Measurements from ENCODE around the gene IGF2BP3.

IGF2BP3 gene

DNA sequence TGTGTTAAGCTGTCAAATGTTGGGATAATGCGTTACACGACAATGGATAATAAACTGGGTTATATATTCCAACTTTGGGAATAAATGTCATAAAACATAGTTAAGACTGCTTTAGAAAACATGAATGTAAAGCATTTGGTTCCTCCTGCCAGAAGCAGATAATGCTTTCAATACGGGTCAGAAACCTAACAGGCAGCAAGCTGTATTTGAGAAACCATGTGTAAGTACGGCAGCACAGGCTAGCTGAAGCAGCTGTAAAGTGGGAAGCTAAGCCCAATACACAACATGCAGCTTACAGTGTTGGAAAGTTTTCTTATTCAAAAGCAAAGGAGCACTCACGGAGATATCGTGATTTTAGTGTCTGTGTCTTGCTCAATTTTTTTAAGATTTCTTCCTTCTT is 124.7 kb downstream of the IGF2BP3 start:
- Histone ChIP-seq H3K4me3 (no peak overlapping the region), H3K9me3 (no peaks in the 10 kb centered on the region), H3K4me1 (peaks cover 33% of the 10 kb centered on the region), H3K27me3 (ENCODE audit: low read depth) (no peaks in the 10 kb centered on the region), H3K36me3 (replicated peaks) (peaks cover 56% of the 10 kb centered on the region)
- no peak for DNase-seq (ENCODE audit: low spot score in 2 of 2)
- in situ Hi-C loops (cut with MboI; ENCODE audit: low sequenced_read_pairs): no loop called here

DNA sequence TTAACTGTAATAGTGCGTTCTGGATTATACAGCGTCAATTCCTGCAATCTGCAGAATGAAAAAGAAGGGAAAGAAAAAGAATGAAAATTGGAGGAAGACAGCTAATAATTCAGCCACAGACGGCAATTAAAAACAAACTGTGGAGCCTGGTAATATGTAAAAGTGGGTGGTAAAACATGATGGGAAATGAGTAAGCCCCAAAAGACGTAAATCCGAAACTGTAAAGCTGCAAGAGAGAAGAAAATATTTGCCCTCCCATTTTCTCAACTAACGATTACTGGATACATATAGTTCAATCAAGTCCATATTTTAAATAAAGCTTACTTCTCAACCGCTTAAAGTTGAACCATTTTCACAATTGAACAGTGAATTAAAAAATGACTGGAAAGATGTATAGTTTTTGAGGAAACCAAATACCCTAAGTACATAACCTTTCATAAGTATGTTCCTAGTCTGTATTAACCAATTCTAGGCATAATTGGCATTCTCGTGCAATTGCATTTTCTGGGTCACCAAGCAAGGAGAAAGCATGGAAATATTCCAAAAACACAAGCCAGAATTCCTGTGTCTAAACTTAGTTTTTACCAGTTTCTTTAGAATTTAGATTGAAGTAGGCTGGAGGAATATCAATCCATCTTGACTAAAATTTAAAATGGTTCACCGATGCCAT is 126.3 kb downstream of the IGF2BP3 start:
- Histone ChIP-seq H3K4me3 (no peak overlapping the region), H3K27me3 (ENCODE audit: low read depth) (no peaks in the 10 kb centered on the region), H3K36me3 (replicated peaks) (peaks cover 70% of the 10 kb centered on the region), H3K9me3 (no peaks in the 10 kb centered on the region), H3K4me1 (peaks cover 16% of the 10 kb centered on the region)
- no peak for DNase-seq (ENCODE audit: low spot score in 2 of 2)
- in situ Hi-C loops (cut with MboI; ENCODE audit: low sequenced_read_pairs): no loop called here

DNA sequence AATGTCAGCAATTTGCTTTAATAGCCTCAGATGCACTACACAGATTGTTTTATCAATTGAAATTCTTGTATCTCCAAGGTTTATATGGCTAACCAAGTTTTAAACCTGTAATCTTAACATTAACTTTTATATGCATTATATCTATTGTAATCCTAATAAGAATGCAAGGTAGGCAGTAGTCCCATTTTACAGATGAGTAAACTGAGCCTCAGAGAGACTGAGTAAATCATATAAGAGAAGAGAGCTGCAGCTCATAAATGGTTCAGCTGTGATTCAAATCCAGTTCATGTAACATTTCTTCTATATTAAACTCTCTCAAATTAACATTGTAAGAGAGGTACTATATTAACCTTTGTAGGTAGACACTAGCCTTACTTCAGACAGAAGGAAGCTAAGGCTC is 127.2 kb downstream of the IGF2BP3 start:
- H3K4me3 ChIP-seq: no peak overlapping the region
- peaks cover 8% of the 10 kb centered on the region; the same call in 1 of the 2 replicates for H3K4me1 ChIP-seq
- in situ Hi-C loops (cut with MboI; ENCODE audit: low sequenced_read_pairs): no loop called here
- H3K9me3 ChIP-seq: no peaks in the 10 kb centered on the region
- H3K27me3 ChIP-seq (ENCODE audit: low read depth): no peaks in the 10 kb centered on the region
- no peak for DNase-seq (ENCODE audit: low spot score in 2 of 2)
- H3K36me3 ChIP-seq (replicated peaks): peaks cover 71% of the 10 kb centered on the region

DNA sequence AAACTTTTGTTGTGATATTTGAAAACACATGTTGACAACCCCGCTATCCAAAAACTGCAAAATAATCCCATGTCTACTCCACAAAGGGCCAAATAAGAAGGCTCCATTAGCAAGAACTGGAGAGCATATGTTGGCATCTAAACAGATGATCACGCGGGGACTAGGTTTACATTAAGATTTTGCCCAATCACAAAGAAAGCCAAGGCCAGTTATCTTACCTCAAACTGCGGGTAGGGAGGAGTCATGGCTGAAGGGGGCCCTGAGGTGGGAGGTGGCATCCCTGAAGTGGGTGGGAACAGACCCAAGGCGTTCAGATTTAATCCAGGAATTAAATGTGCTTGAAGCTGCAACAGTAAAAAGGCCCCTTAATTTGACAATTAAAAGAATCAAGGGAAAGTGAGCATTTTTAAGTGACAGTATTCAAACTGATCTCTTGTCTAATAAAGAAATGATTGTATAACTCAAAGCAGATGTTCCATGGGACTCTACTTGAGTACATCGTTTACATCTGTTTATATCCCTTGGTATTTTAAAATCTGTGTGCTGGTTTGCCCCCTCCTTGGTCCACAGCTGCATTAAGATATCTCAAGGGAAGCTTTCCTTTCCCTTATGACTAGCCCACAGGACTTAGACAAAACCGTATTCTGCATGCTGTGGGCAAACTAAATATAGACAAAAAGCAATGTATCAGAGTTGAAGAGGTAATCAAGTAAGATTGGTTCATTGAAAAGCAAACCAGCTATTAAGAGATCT is 128.3 kb downstream of the IGF2BP3 start:
- H3K36me3 ChIP-seq (replicated peaks): peaks cover 79% of the 10 kb centered on the region
- H3K27me3 ChIP-seq (ENCODE audit: low read depth): no peaks in the 10 kb centered on the region
- H3K4me1 ChIP-seq: no peaks in the 10 kb centered on the region
- H3K4me3 ChIP-seq: no peak overlapping the region
- in situ Hi-C loops (cut with MboI; ENCODE audit: low sequenced_read_pairs): no loop called here
- DNase-seq (ENCODE audit: low spot score in 2 of 2): no peak
- H3K9me3 ChIP-seq: no peaks in the 10 kb centered on the region

DNA sequence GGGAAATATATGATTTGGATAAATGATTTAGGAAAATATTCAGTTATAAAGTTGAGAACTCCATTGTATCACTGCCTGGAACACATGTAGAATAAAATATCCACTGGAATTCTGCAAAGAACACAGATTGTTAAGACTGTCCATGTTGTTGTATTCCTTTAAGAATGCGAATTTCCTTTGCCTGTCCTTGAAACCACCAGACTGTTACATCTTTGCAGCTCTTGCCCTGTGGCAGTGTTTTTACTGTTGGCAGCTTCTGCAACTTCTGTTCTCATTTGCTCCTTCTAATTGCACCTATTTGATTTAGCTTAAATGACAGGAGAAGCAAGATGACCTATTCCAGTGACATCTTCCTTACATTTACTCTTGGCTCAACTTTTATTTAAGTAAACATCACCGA is 131.4 kb downstream of the IGF2BP3 start:
- no peaks in the 10 kb centered on the region for H3K27me3 ChIP-seq (ENCODE audit: low read depth)
- DNase-seq (ENCODE audit: low spot score in 2 of 2): no peak
- peaks cover 57% of the 10 kb centered on the region for H3K36me3 ChIP-seq (replicated peaks)
- H3K9me3 ChIP-seq: no peaks in the 10 kb centered on the region
- in situ Hi-C loops (cut with MboI; ENCODE audit: low sequenced_read_pairs): no loop called here
- H3K4me1 ChIP-seq: peaks cover 8% of the 10 kb centered on the region
- H3K4me3 ChIP-seq: no peak overlapping the region

DNA sequence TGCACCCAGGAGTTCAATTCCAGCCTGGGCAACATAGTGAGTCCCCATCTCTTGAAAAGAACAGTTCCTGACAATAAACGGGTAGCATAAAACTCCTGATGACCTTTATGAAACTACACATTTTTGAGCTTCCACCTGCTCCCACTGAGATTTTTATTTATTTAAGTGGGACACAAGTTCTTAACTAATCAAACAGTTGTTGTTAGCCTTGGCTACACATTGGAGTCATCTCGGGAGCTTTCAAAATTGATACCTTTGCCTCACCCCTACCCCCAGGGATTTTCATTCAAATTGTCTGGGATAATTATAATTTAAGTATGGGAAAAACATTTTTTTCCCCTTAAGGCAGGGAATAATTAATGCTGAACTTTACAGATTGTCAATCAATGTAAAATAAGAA is 131.9 kb downstream of the IGF2BP3 start:
- Histone ChIP-seq H3K4me3 (no peak overlapping the region), H3K9me3 (no peaks in the 10 kb centered on the region), H3K27me3 (ENCODE audit: low read depth) (no peaks in the 10 kb centered on the region), H3K4me1 (peaks cover 8% of the 10 kb centered on the region), H3K36me3 (replicated peaks) (peaks cover 58% of the 10 kb centered on the region)
- no peak for DNase-seq (ENCODE audit: low spot score in 2 of 2)
- in situ Hi-C loops (cut with MboI; ENCODE audit: low sequenced_read_pairs): no loop called here

DNA sequence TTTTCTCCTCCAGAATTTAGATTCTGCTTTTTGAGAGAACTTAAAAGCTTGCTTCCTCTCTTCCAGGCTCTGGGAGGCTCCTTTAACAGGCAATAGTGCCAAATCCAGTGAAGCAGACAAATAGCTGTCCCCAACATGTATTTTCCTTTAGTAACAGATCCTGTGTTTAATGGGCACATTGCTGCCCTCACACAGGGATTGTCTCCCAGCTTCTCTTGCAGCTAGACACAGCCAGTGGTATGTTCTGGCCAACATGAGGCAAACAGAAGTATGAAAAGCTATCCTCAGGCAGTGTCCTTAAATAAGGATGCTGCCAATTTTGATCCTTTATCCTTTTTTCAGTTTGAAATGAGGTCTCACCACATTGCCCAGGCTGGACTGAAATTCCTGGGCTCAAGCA is 132.9 kb downstream of the IGF2BP3 start:
- Histone ChIP-seq H3K4me3 (no peak overlapping the region), H3K36me3 (replicated peaks) (peaks cover 61% of the 10 kb centered on the region), H3K4me1 (peaks cover 8% of the 10 kb centered on the region), H3K9me3 (no peaks in the 10 kb centered on the region), H3K27me3 (ENCODE audit: low read depth) (no peaks in the 10 kb centered on the region)
- in situ Hi-C loops (cut with MboI; ENCODE audit: low sequenced_read_pairs): no loop called here
- DNase-seq (ENCODE audit: low spot score in 2 of 2): no peak

DNA sequence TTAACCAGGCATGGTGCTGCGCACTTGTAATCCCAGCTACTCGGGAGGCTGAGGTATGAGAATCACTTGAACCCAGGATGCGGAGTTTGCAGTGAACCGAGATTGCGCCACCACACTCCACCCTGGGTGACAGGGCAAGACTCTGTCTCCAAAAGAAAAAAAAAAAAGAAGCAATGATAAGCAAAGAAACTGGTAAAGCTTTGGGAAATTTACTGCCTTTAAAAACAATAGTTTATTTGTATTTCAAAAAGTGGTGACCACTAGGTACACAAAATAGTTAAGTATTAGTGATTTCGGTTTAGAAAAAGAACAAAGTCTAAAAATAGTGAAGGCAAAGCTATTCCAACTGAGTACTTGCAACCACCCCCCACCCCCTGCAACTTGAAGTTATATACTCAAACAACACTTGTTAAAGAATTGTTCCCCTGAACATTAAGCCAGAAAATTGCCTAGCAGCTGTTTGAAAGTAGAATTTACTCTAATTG is 133.4 kb downstream of the IGF2BP3 start:
- in situ Hi-C loops (cut with MboI; ENCODE audit: low sequenced_read_pairs): no loop called here
- no peak for DNase-seq (ENCODE audit: low spot score in 2 of 2)
- Histone ChIP-seq H3K9me3 (no peaks in the 10 kb centered on the region), H3K4me3 (no peak overlapping the region), H3K4me1 (peaks cover 8% of the 10 kb centered on the region), H3K36me3 (replicated peaks) (peaks cover 58% of the 10 kb centered on the region), H3K27me3 (ENCODE audit: low read depth) (no peaks in the 10 kb centered on the region)

DNA sequence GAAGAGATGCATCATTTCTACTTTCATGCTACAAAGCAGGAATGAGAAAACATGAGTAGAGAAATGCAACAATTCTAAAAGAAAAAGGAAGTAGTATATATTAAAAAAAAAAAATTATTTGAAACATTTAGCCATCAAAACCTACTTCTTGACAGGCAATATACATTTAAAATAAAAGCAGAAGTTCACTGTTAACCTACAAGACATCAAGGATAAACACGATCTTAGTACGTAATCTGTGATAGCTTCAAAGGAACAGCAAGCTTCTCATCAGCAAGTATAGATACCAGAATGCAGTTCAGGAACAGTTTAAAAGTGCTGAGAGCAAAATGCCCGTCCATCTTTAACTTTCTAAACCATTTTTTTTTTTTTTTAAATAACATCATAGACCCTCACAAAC is 134.2 kb downstream of the IGF2BP3 start:
- H3K36me3 ChIP-seq (replicated peaks): peaks cover 58% of the 10 kb centered on the region
- no peak overlapping the region for H3K4me3 ChIP-seq
- no peaks in the 10 kb centered on the region for H3K9me3 ChIP-seq
- DNase-seq (ENCODE audit: low spot score in 2 of 2): no peak
- in situ Hi-C loops (cut with MboI; ENCODE audit: low sequenced_read_pairs): no loop called here
- H3K27me3 ChIP-seq (ENCODE audit: low read depth): no peaks in the 10 kb centered on the region
- H3K4me1 ChIP-seq: peaks cover 8% of the 10 kb centered on the region

DNA sequence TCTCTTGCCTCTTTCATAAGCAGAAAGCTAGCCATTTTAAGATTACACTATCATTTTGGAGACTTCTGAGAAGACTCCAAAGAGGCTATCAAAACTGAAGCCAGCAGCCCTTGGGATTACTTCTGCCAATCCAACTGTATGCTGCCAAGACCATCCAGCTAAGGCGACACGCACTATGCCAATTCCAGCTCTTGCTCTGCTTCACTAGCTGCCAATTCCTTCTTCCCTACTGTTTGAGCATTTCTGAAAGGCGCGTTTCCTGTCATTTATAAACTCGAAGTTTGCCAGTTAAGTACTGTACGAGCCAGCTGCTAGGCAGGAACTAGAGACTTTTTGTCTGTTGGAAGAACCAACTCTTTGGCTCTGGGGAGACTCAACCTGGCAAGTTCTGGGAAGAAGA is 134.7 kb downstream of the IGF2BP3 start:
- DNase-seq (ENCODE audit: low spot score in 2 of 2): no peak
- Histone ChIP-seq H3K36me3 (replicated peaks) (peaks cover 61% of the 10 kb centered on the region), H3K27me3 (ENCODE audit: low read depth) (no peaks in the 10 kb centered on the region), H3K9me3 (no peaks in the 10 kb centered on the region), H3K4me1 (peaks cover 8% of the 10 kb centered on the region), H3K4me3 (no peak overlapping the region)
- in situ Hi-C loops (cut with MboI; ENCODE audit: low sequenced_read_pairs): no loop called here

DNA sequence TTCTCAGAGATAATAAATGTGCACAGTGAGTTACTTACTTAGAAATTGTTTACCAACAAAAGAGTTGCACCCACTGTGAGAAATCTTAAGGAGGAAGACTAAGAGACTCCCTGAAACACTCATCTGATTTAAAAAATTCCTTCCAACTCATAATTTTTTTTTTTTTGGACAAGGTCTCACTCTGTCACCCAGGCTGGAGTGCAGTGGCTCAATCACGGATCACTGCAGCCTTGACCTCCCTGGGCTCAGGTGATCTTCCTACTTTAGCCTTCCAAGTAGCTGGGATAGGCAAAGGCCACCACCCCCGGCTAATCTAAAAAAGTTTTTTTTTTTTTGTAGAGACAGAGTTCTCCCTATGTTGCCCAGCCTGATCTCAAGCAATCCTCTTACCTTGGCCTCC is 135.2 kb downstream of the IGF2BP3 start:
- Histone ChIP-seq H3K9me3 (no peaks in the 10 kb centered on the region), H3K4me1 (peaks cover 8% of the 10 kb centered on the region), H3K4me3 (no peak overlapping the region), H3K27me3 (ENCODE audit: low read depth) (no peaks in the 10 kb centered on the region), H3K36me3 (replicated peaks) (peaks cover 60% of the 10 kb centered on the region)
- in situ Hi-C loops (cut with MboI; ENCODE audit: low sequenced_read_pairs): no loop called here
- no peak for DNase-seq (ENCODE audit: low spot score in 2 of 2)

DNA sequence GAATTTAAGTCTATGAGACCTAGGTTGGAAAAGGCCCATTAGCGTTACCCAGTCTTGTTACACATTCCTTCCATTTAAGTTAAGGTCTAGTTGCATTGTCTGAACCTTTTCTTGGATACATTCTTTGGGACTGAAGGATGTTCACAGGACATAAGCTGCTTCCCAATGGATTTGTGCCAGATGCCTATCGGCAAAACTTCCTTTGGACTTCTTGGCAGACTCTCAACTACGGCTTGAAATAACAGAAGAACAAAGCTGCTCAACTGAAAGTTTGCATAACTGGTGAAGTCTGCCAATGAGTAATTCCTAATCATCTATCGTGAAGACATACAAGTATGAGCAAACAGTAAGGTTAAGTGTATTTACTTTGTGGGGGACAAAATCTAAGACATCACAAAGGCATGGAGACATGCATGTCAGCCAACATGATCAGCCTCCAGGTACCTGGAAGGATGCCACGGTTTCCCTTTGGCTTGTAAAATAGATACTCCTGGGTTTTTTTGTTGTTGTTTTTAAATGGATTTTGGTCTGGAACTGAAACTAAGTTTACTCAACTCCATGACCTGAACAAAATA is 135.7 kb downstream of the IGF2BP3 start:
- Histone ChIP-seq H3K4me3 (no peak overlapping the region), H3K36me3 (replicated peaks) (peaks cover 58% of the 10 kb centered on the region), H3K9me3 (no peaks in the 10 kb centered on the region), H3K27me3 (ENCODE audit: low read depth) (no peaks in the 10 kb centered on the region), H3K4me1 (peaks cover 8% of the 10 kb centered on the region)
- in situ Hi-C loops (cut with MboI; ENCODE audit: low sequenced_read_pairs): no loop called here
- DNase-seq (ENCODE audit: low spot score in 2 of 2): peak; percentile 56 to 57

DNA sequence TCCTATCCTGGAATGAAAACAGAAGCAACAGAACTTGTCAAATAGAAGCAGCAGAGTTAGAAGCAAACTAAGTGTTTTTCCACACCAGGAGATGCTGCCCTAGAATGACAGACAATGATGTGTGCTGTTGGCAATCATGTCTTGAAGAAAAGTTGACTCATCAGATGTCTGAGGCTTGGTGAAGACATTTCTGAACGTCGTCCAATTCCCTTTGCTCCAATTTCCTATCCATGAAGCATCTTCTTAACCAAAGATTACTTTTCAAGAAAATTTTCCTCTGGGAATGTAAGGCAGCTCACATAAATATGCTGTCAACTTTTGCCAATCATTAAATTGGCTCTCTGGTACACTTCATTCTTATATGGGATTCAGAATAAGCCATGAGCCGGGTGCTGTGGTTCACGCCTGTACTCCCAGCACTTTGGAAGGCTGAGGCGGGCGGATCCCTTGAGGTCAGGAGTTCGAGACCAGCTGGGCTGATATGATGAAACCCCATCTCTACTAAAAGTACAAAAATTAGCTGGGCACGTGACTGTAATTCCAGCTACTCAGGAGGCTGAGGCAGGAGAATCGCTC is 136.5 kb downstream of the IGF2BP3 start:
- peaks cover 8% of the 10 kb centered on the region for H3K4me1 ChIP-seq
- DNase-seq (ENCODE audit: low spot score in 2 of 2): no peak

More for the DNA sequence above, 136.5 kb downstream of the IGF2BP3 start:
- Histone ChIP-seq H3K27me3 (ENCODE audit: low read depth) (no peaks in the 10 kb centered on the region), H3K9me3 (no peaks in the 10 kb centered on the region), H3K4me3 (no peak overlapping the region), H3K36me3 (replicated peaks) (peaks cover 56% of the 10 kb centered on the region)
- in situ Hi-C loops (cut with MboI; ENCODE audit: low sequenced_read_pairs): no loop called here
